ENCODE data around the gene DUSP8.

DNA sequence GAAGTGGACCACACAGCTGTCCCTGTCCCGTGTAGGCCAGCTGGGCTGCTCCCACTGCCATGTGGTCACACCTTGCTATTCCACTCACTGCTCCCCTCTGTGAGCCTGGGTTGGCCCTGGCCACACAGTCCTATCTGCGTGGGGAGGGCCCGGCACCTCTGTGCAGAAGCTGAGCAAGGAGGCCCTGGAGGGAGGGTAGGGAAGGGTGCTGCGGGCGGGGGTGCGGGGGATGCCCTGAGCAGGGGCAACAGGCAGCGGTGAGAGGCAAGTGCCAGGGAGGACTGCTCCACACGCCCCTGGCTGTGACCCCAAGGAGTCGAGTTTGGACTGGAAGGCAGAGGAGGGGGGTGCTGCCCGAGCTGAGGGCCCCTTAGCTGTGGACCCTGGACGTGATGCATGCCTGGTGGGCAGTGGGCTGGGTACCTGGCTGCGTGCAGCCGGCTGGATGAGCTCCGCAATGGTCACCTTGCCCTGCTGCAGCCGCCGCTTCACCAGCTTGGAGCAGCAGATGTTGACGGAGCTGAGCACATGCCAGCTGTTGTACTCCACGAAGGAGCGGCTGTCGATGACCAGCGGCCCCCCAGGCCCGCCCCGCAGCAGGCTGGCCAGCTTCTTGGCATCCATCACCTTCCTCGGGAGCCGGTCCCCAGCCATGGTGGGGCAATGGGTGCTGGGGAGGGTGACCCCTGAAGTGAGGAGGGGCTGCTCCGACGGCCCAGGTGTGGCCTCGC lies 6.7 kb downstream of the DUSP8 start:
- TF ChIP-seq FOXP2 (optimal IDR thresholded peaks at IDR 0.05; ENCODE audit: control extremely low read depth, extremely low read length, insufficient read depth) (no peak), EZH2 (IDR thresholded peaks at IDR 0.05) (no peak)
